AG09309 (cell line): ENCODE measurements around the gene SNN.

Experiments used
- DNase-seq: peaks from one replicate; pipeline ENCODE4 v3.0.0-alpha.2; 2010; ENCODE audit warnings: low read depth
- H3K4me3 ChIP-seq: 2 replicates; pipeline ENCODE4 v1.5.1; 2011; ENCODE audit warnings: mild to moderate bottlenecking, low read depth, low read length, moderate library complexity; ENCODE audit not compliant: control insufficient read depth
- CTCF ChIP-seq: IDR thresholded peaks from 2 replicates; pipeline ENCODE4 v1.5.1; 2011; ENCODE audit warnings: mild to moderate bottlenecking, low read depth, low read length, inconsistent platforms; ENCODE audit not compliant: insufficient read depth, control insufficient read depth; ENCODE audit errors: missing control alignments

Gene SNN

GRCh38 chr16:11685844-11686618, 17.8 kb downstream of the SNN start:
- TF ChIP-seq CTCF: no peak
- DNase-seq: no peak
- H3K4me3 ChIP-seq: no peak overlapping the region

GRCh38 chr16:11686713-11687380, 18.6 kb downstream of the SNN start:
- no peak overlapping the region for H3K4me3 ChIP-seq
- DNase-seq: no peak
- TF ChIP-seq CTCF: no peak

- H3K4me3 ChIP-seq: no peak overlapping the region
- no peak for DNase-seq
- TF ChIP-seq CTCF: no peak
Measured at GRCh38 chr16:11687601-11688519, 19.6 kb downstream of the SNN start.

GRCh38 chr16:11688520-11688886, 20.2 kb downstream of the SNN start:
- H3K4me3 ChIP-seq: no peak overlapping the region
- no peak for DNase-seq

GRCh38 chr16:11689031-11689840, 21.0 kb downstream of the SNN start:
- H3K4me3 ChIP-seq: no peak overlapping the region
- no peak for TF ChIP-seq CTCF
- DNase-seq: no peak

More at GRCh38 chr16:11688520-11688886, 20.2 kb downstream of the SNN start:
- TF ChIP-seq CTCF: no peak

- TF ChIP-seq CTCF: no peak
- DNase-seq: no peak
- no peak overlapping the region for H3K4me3 ChIP-seq
Measured at GRCh38 chr16:11691235-11691634, 23.0 kb downstream of the SNN start.
